Right lobe of liver (tissue), 6 donors: ENCODE data around the gene ARVCF. TPM values are rescaled to one million over a fixed set of nuclear protein-coding genes. Genes with fewer than 3 reads are reported as not detected.

Experiments used
- ATAC-seq, 4 donors: fragments of 200-7000 bp; cut with Tn5 transposase; one replicate each; pipeline ENCODE4 v1.9.1; 2020; ENCODE audit warnings: mild to moderate bottlenecking in 4 of 4, moderate library complexity in 4 of 4
- DNase-seq, 3 donors: peaks; one replicate each; pipeline ENCODE4 v3.0.0-alpha.2; 2020
- H3K27ac ChIP-seq, 3 donors: fragments of 200-600 bp; one replicate each; pipeline ENCODE4 v1.8.0; 2022
- H3K27me3 ChIP-seq, 2 donors: fragments of 200-600 bp; one replicate each; pipeline ENCODE4 v1.8.0; 2022
- H3K36me3 ChIP-seq, 4 donors: fragments of 200-600 bp; sonication (generic) in 1 of 4; one replicate each; pipeline versions ENCODE4 v1.5.1 to v1.8.0; 2017 to 2022; ENCODE audit warnings: control low read depth in 1 of 4
- H3K4me1 ChIP-seq, 4 donors: fragments of 200-600 bp; sonication (generic) in 1 of 4; one replicate each; pipeline versions ENCODE4 v1.5.1 to v1.8.0; 2017 to 2022; ENCODE audit warnings: control low read depth in 1 of 4
- H3K4me3 ChIP-seq, 3 donors: fragments of 200-600 bp; one replicate each; pipeline ENCODE4 v1.8.0; 2022
- H3K9me3 ChIP-seq, 4 donors: fragments of 200-600 bp; sonication (generic) in 1 of 4; one replicate each; pipeline versions ENCODE4 v1.5.1 to v1.8.0; 2017 to 2022; ENCODE audit warnings: control low read depth in 1 of 4
- CTCF ChIP-seq, 4 donors: fragments of 200-600 bp in 3 of 4; fragments of 450-650 bp in 1 of 4; IDR thresholded peaks; one replicate each; pipeline versions ENCODE4 v1.5.1 to v1.8.0; 2016 to 2022; ENCODE audit warnings: antibody characterized with exemption in 4 of 4, mild to moderate bottlenecking in 2 of 4
- POLR2A ChIP-seq: fragments of 450-650 bp; IDR thresholded peaks from one replicate; pipeline ENCODE4 v1.6.1; 2017; ENCODE audit warnings: antibody characterized with exemption, mild to moderate bottlenecking
- WGBS: methylation state at CpG from one replicate; pipeline ENCODE4 v1.1.6; 2018; ENCODE audit warnings: low coverage, low lambda C conversion rate; ENCODE audit not compliant: insufficient coverage; ENCODE audit errors: missing lambda C conversion rate; 5-methylcytosine and 5-hydroxymethylcytosine counted together
- intact Hi-C, 2 donors: fragments of 100-400 bp; cut with DNase I; formaldehyde crosslinking; loops; one replicate each; pipeline versions ENCODE4 v1.11.2 to v1.14.1; 2022
- total RNA-seq, 6 experiments: library from RNA; depleted of rRNA in 2 of 6; stranded (reverse); fragments of >200 nt in 2 of 6; fragmentation: NEBNext Ultra II Directional in 3 of 6; extraction: Animal tissue kit (Norgen Biotek cat#: 25700) in 3 of 6; gene quantifications; one replicate each; pipeline versions ENCODE4 v1.1.0 to v1.2.4, GENCODE V29; 2016 to 2023
- donor health status: DM: no; HTN: yes; CAD: no.
- donor health status: DM: no; HTN: no; CAD: no.
- donor health status: DM: no; HTN: no; CAD: no.
- donor health status: DM: no; HTN: yes; CAD: no.
- donor health status: DM: no; HTN: yes; CAD: no.

ARVCF gene
- total RNA-seq, 6 experiments from 2014 or later: 11.5 to 40.9 (median 20.7) TPM

DNA sequence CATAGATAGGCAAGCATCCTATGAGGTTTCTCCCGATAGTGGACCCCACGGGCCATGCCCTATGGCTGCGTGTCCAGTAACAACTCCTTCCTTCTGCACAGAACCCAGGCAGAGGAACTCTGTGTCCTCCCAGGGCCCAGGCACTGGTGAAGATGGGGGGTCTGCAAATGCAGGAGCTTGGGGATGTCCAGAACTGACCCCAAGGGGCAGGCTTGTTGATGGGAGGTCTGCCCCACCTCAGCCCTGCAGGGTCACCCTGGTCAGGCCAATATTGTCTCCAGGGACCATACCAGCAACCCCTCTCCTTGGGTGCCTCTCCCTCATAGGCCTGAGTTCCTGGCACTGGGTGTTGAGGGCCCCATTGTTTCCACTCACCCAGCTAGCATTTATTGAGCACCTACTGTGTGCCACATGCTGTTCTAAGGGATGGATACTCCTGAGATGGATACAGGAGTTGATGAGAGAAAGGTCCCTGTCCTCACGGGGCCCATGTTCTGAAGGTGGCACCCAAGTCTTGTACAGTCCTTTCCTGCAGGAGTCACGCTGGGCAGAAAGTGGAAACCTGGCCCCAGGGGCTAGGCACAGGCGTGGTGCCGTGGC, 48.7 kb downstream of the ARVCF start:
- TF ChIP-seq CTCF (IDR thresholded peaks at IDR 0.05) (no peak), POLR2A (no peak)
- Histone ChIP-seq H3K9me3 (no peaks in the 10 kb centered on the region), H3K4me3 (no peak overlapping the region), H3K27ac (peak overlapping the region in 1 of 3 donors; percentile 94), H3K27me3 (no peaks in the 10 kb centered on the region), H3K36me3 (peaks cover 0 to 22% (median 4%) of the 10 kb centered on the region in 4 donors), H3K4me1 (peaks cover 0 to 60% (median 26%) of the 10 kb centered on the region in 4 donors)
- no CpG with 5 or more reads among the region's 7 CpGs for WGBS
- ATAC-seq (no peak), DNase-seq (no peak)
- intact Hi-C loops: loop anchor here in 1 of 2 donors (10.0 kb wide), 1 partner anchor 127 kb away; no protein-coding TSS in a partner anchor

DNA sequence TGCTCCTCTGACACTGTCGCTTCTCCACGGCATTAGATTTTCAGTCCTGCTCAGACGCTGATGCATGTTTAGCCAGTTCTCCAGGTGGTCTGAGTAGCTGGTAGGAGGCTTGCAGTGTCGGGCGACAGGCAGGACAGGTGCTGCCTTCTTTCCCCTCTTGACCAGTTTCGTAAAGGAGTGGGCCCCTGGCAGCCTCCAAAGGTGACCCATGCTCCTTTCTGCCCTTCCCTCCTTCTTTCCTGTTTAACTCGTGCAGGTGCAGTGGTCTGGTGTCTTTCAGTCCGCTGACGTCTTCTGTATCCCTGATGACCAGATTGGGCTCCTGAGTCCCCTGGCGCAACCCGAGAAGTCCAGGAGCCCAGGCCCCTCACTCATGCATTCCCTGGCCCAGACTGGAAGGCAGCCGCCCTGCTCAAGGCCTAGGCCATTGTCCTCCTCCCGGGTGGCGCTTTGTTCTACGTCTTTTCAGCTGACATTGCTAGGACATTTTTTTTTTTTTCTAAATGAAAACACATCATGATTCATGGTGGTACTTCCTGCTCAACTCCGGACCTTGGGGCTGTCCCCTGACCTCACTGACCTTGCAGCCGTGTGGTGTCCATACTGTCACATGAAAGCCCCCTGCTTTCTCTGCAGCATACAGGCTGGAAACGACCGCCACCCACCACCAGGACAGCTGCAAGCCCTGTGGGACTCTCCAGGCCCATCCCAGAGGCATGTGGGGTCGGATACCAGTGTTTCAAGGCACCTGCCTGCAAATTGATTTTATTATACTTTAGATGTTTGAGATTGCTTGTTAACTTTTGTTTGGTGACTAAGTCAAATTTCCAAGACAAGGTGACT, 49.5 kb downstream of the ARVCF start:
- H3K27ac ChIP-seq: no peak overlapping the region
- TF ChIP-seq CTCF (IDR thresholded peaks at IDR 0.05) (no peak), POLR2A (no peak)
- H3K4me3 ChIP-seq: no peak overlapping the region
- H3K27me3 ChIP-seq: no peaks in the 10 kb centered on the region
- 54% methylated on average over 12 of the region's 20 CpGs for WGBS
- H3K4me1 ChIP-seq: peaks cover 0 to 56% (median 25%) of the 10 kb centered on the region in 4 donors
- peaks cover 0 to 22% (median 4%) of the 10 kb centered on the region in 4 donors for H3K36me3 ChIP-seq
- ATAC-seq: no peak
- no peaks in the 10 kb centered on the region for H3K9me3 ChIP-seq
- DNase-seq: no peak
- intact Hi-C loops: loop anchor here in 1 of 2 donors (10.0 kb wide), 1 partner anchor 128 kb away; no protein-coding TSS in a partner anchor

GRCh38 chr22:19965771-19966709, 50.6 kb downstream of the ARVCF start:
- TF ChIP-seq POLR2A: no peak
- peak in 2 of 4 donors; percentile 10 to 14 for TF ChIP-seq CTCF (IDR thresholded peaks at IDR 0.05)

More at GRCh38 chr22:19965771-19966709, 50.6 kb downstream of the ARVCF start:
- peaks cover under 1 to 56% (median 27%) of the 10 kb centered on the region in 4 donors for H3K4me1 ChIP-seq
- H3K27me3 ChIP-seq: no peaks in the 10 kb centered on the region
- no peak overlapping the region for H3K4me3 ChIP-seq
- peaks cover 0 to 22% (median 4%) of the 10 kb centered on the region in 4 donors for H3K36me3 ChIP-seq
- no peak overlapping the region for H3K27ac ChIP-seq
- intact Hi-C loops: loop anchor here in 1 of 2 donors (10.0 kb wide), 1 partner anchor 129 kb away; no protein-coding TSS in a partner anchor
- ATAC-seq (no peak), DNase-seq (no peak)
- WGBS: 67% methylated on average over 3 of the region's 10 CpGs
- no peaks in the 10 kb centered on the region for H3K9me3 ChIP-seq
